Measurements from ENCODE around the gene FLNC.

Gene FLNC

GRCh38 chr7:128840326-128841170 lies 10.3 kb downstream of the FLNC start:
- TF ChIP-seq ZNF274 (IDR thresholded peaks at IDR 0.05; ENCODE audit: low read depth, low read length), result no peak
- H3K4me3 ChIP-seq (ENCODE audit: low read length), result no peak overlapping the region

GRCh38 chr7:128841171-128841690 lies 11.0 kb downstream of the FLNC start:
- TF ChIP-seq ZNF274 (IDR thresholded peaks at IDR 0.05; ENCODE audit: low read depth, low read length), result no peak
- no peak overlapping the region for H3K4me3 ChIP-seq (ENCODE audit: low read length)

DNA sequence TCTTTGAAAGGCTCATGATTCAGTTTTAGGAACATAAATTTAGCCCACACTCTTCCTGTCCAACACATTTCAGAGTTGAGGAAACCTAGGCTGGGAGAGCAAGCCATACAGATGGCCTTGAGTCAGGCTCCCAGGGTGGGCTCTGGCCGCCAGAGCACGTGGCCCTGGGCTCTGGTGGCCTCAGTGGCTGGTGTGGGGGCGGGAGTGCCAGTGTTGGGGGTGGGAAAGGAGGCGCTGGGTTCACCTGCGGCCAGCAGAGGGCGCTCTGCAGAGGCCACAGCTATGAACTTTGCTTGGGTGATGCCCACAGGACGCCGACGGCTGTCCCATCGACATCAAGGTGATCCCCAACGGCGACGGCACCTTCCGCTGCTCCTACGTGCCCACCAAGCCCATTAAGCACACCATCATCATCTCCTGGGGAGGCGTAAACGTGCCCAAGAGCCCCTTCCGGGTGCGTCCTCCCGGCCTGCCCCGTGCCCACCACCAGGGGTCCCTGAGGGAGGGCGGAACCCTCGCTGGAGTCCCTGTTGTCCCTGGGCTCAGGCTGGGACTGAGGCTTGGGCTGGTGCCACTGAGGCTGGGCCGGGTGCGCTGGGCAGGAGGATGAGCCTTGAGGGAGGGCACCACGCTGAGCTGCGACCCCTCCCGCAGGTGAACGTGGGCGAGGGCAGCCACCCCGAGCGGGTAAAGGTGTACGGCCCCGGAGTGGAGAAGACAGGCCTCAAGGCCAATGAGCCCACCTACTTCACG lies 11.9 kb downstream of the FLNC start:
- TF ChIP-seq ZNF274 (IDR thresholded peaks at IDR 0.05; ENCODE audit: low read depth, low read length), result no peak
- no peak overlapping the region for H3K4me3 ChIP-seq (ENCODE audit: low read length)

DNA sequence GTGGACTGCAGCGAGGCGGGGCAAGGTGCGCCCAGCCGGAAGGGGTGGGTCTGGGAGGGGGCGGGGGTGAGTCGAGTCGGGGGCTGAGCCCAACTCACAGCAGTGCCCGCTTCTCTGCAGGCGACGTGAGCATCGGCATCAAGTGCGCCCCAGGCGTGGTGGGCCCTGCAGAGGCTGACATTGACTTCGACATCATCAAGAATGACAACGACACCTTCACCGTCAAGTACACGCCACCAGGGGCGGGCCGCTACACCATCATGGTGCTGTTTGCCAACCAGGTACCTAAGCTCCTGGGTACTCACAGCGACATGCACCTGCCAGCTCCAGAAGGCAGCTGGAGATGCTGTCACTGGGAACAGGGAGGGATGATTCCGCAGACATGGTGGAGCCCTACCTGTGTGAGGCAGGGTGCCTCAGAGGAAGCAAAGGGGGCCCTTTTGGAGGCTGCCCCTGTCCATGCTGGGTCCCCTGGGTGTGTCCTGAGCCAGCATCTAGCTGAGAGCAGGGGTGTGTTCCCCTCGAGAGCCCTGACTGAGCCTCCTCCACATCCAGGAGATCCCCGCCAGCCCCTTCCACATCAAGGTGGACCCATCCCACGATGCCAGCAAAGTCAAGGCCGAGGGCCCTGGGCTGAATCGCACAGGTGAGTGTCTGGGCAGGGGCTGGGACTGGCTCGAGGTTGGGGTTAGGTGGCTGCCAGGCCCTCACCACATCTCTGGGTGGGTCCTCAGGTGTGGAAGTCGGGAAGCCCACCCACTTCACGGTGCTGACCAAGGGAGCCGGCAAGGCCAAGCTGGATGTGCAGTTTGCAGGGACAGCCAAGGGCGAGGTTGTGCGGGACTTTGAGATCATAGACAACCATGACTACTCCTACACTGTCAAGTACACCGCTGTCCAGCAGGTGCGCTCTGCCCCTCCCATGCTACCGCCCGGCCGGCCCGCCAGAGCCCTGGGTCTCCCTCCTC lies 12.8 kb downstream of the FLNC start:
- H3K4me3 ChIP-seq (ENCODE audit: low read length), result no peak overlapping the region
- TF ChIP-seq ZNF274 (IDR thresholded peaks at IDR 0.05; ENCODE audit: low read depth, low read length), result no peak

GRCh38 chr7:128843938-128844621 lies 13.9 kb downstream of the FLNC start:
- H3K4me3 ChIP-seq (ENCODE audit: low read length), result no peak overlapping the region
- TF ChIP-seq ZNF274 (IDR thresholded peaks at IDR 0.05; ENCODE audit: low read depth, low read length), result no peak

DNA sequence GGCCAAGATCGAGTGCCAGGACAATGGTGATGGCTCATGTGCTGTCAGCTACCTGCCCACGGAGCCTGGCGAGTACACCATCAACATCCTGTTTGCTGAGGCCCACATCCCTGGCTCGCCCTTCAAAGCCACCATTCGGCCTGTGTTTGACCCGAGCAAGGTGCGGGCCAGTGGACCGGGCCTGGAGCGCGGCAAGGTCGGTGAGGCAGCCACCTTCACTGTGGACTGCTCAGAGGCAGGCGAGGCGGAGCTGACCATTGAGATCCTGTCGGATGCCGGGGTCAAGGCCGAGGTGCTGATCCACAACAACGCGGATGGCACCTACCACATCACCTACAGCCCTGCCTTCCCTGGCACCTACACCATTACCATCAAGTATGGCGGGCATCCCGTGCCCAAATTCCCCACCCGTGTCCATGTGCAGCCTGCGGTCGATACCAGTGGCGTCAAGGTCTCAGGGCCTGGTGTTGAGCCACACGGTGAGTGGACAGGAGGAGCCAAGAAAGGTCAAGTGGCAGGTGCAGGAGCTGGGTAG lies 14.6 kb downstream of the FLNC start:
- TF ChIP-seq ZNF274 (IDR thresholded peaks at IDR 0.05; ENCODE audit: low read depth, low read length), result no peak
- H3K4me3 ChIP-seq (ENCODE audit: low read length), result no peak overlapping the region

DNA sequence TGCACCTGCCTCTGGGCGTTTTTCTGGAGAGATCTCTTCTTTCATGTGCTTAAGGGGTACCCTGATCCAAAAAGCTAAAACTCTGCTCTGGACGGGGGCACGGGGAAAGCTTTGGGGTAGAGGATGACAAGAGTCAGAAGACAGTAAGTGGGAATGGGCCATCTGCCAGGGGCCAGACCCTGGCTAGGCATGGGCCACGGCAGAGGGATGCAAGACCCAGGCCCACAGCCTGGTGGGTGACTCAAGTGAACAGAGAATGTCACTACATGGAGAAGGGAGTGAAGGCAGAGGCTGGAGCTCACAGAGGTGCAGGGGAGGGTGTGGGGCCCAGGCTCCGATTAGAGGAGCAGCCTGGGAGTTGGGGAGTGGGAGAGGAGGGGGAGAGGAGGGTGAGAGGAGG lies 15.3 kb downstream of the FLNC start:
- no peak overlapping the region for H3K4me3 ChIP-seq (ENCODE audit: low read length)
- no peak for TF ChIP-seq ZNF274 (IDR thresholded peaks at IDR 0.05; ENCODE audit: low read depth, low read length)

DNA sequence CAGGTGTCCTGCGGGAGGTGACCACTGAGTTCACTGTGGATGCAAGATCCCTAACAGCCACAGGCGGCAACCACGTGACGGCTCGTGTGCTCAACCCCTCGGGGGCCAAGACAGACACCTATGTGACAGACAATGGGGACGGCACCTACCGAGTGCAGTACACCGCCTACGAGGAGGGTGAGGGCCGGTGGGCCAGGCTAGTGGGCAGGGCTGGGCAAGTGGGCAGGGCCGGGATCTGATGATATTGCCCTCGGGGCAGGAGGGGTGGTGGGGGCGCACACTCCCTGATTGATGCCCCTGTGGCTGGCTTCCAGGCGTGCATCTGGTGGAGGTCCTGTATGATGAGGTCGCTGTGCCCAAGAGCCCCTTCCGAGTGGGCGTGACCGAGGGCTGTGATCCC lies 15.8 kb downstream of the FLNC start:
- no peak overlapping the region for H3K4me3 ChIP-seq (ENCODE audit: low read length)
- no peak for TF ChIP-seq ZNF274 (IDR thresholded peaks at IDR 0.05; ENCODE audit: low read depth, low read length)

GRCh38 chr7:128846781-128847444 lies 16.7 kb downstream of the FLNC start:
- TF ChIP-seq ZNF274 (IDR thresholded peaks at IDR 0.05; ENCODE audit: low read depth, low read length), result no peak
- no peak overlapping the region for H3K4me3 ChIP-seq (ENCODE audit: low read length)

- no peak for TF ChIP-seq ZNF274 (IDR thresholded peaks at IDR 0.05; ENCODE audit: low read depth, low read length)
- no peak overlapping the region for H3K4me3 ChIP-seq (ENCODE audit: low read length)
These were observed 17.6 kb downstream of the FLNC start for GRCh38 chr7:128847721-128848211.

GRCh38 chr7:128848289-128849155 lies 18.3 kb downstream of the FLNC start:
- no peak for TF ChIP-seq ZNF274 (IDR thresholded peaks at IDR 0.05; ENCODE audit: low read depth, low read length)
- no peak overlapping the region for H3K4me3 ChIP-seq (ENCODE audit: low read length)

- no peak overlapping the region for H3K4me3 ChIP-seq (ENCODE audit: low read length)
- TF ChIP-seq ZNF274 (IDR thresholded peaks at IDR 0.05; ENCODE audit: low read depth, low read length), result no peak
These were observed 18.9 kb downstream of the FLNC start for GRCh38 chr7:128849156-128849515.

All from GM08714 (cell line).